ENCODE measurements around the gene PHACTR1. TPM values are rescaled to one million over a fixed set of nuclear protein-coding genes. Genes with fewer than 3 reads are reported as not detected.

PHACTR1 gene
- total and polyA plus RNA-seq, 9 of the 15 experiments (the other 6 are each of a cell fraction or from before 2014, with no cell fraction given), result 11.5 to 32.6 (median 22.0) TPM

DNA sequence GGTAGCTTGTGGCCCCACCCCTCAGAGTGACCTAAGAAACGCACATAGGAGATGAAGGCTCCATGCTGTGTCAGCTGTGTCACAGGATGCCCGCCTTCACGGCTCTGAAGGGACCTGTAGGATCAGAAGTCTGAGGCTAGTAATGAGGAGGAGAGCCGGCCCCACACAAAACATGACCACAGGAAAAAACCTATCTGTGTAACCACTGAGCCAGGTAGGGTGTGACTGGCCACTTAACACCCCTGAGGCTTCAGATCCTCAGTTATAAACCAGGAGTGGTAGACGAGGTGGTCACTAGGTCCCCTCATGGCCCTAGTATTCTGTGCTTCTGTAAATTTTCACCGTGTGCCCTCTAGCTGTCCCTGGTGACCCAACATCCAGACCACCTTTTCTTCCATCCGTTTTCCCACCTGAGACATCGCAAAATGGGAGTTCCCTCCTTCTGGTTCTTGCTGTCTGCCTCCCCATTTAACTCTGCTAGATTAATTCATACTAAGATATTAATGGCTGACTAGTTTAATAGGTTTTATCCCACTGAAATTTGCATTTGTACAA lies 558.9 kb downstream of the PHACTR1 start (continued):
- TF ChIP-seq, protein P1, sequence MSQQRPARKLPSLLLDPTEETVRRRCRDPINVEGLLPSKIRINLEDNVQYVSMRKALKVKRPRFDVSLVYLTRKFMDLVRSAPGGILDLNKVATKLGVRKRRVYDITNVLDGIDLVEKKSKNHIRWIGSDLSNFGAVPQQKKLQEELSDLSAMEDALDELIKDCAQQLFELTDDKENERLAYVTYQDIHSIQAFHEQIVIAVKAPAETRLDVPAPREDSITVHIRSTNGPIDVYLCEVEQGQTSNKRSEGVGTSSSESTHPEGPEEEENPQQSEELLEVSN (IDR thresholded peaks at IDR 0.05; ENCODE audit: borderline replicate concordance in 1 of 2, extremely low read depth in 1 of 2, insufficient read depth in 1 of 2, insufficient read length in 1 of 2, low read depth in 1 of 2, low read length in 1 of 2, poor library complexity in 1 of 2, severe bottlenecking in 1 of 2), result peak in 1 of 2 experiments; percentile 8
- TF ChIP-seq KDM5B (IDR thresholded peaks at IDR 0.05; ENCODE audit: insufficient replicate concordance, low read depth, low read length) (peak; percentile 44), MAFG (tag; conservative IDR thresholded peaks at IDR 0.05) (peak; percentile 23; the same call in 1 of the 2 replicates), ZNF121 (CRISPR knock-in tag; conservative IDR thresholded peaks at IDR 0.05) (no peak), NFIX (CRISPR knock-in tag; IDR thresholded peaks at IDR 0.05; ENCODE audit: low read depth) (no peak), MECOM (CRISPR knock-in tag; IDR thresholded peaks at IDR 0.05) (no peak), ZNF143 (CRISPR knock-in tag; IDR thresholded peaks at IDR 0.05) (no peak), ZNF436 (CRISPR knock-in tag; IDR thresholded peaks at IDR 0.05) (no peak), RBM14 (IDR thresholded peaks at IDR 0.05; ENCODE audit: borderline replicate concordance, insufficient read depth, low read depth, low read length) (no peak), NFATC3 (IDR thresholded peaks at IDR 0.05) (no peak), SPI1 (IDR thresholded peaks at IDR 0.05; ENCODE audit: borderline replicate concordance, low read depth, low read length) (no peak), ZNF57 (CRISPR knock-in tag; IDR thresholded peaks at IDR 0.05) (no peak), FOXP1 (CRISPR knock-in tag; IDR thresholded peaks at IDR 0.05) (no peak), U2AF2 (optimal IDR thresholded peaks at IDR 0.05; ENCODE audit: low read depth, low read length) (no peak), SRSF9 (IDR thresholded peaks at IDR 0.05; ENCODE audit: borderline replicate concordance, low read depth, low read length) (no peak), MCM2 (IDR thresholded peaks at IDR 0.05; ENCODE audit: low read depth) (no peak), TOE1 (IDR thresholded peaks at IDR 0.05; ENCODE audit: borderline replicate concordance) (no peak), TOE1 (CRISPR knock-in tag; IDR thresholded peaks at IDR 0.05; ENCODE audit: borderline replicate concordance, low read depth) (no peak), ERF (CRISPR knock-in tag; IDR thresholded peaks at IDR 0.05) (peak; percentile 53; the same call in 1 of the 2 replicates), CC2D1A (IDR thresholded peaks at IDR 0.05) (no peak), MYC (IDR thresholded peaks at IDR 0.05; ENCODE audit: low read depth, low read length) (0 out of 2 replicates have a peak, but pooled peaks have one; percentile 12), MYC (CRISPR knock-in tag; IDR thresholded peaks at IDR 0.05; ENCODE audit: borderline replicate concordance, low read depth) (no peak), HIVEP1 (CRISPR knock-in tag; IDR thresholded peaks at IDR 0.05) (0 out of 2 replicates have a peak, but pooled peaks have one; percentile 13), ZNF354B (CRISPR knock-in tag; IDR thresholded peaks at IDR 0.05) (no peak), PHTF2 (CRISPR knock-in tag; IDR thresholded peaks at IDR 0.05) (no peak), SMC3 (conservative IDR thresholded peaks at IDR 0.05; ENCODE audit: insufficient read depth, low read depth, low read length) (no peak)
- TF ChIP-seq, protein P2, sequence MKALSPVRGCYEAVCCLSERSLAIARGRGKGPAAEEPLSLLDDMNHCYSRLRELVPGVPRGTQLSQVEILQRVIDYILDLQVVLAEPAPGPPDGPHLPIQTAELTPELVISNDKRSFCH (CRISPR knock-in tag; IDR thresholded peaks at IDR 0.05), result no peak
- TF ChIP-seq, protein P2 (tag; IDR thresholded peaks at IDR 0.05), result 0 out of 2 replicates have a peak, but pooled peaks have one; percentile 21
- TF ChIP-seq, protein P3, sequence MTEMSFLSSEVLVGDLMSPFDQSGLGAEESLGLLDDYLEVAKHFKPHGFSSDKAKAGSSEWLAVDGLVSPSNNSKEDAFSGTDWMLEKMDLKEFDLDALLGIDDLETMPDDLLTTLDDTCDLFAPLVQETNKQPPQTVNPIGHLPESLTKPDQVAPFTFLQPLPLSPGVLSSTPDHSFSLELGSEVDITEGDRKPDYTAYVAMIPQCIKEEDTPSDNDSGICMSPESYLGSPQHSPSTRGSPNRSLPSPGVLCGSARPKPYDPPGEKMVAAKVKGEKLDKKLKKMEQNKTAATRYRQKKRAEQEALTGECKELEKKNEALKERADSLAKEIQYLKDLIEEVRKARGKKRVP (CRISPR knock-in tag; IDR thresholded peaks at IDR 0.05), result no peak
